T-helper 22 cell (primary cell): ENCODE measurements around the gene PGM2.

Experiments used
- DNase-seq: peaks from one replicate; pipeline ENCODE4 v3.0.0-alpha.2; 2020; ENCODE audit warnings: low read depth

PGM2 gene

DNA sequence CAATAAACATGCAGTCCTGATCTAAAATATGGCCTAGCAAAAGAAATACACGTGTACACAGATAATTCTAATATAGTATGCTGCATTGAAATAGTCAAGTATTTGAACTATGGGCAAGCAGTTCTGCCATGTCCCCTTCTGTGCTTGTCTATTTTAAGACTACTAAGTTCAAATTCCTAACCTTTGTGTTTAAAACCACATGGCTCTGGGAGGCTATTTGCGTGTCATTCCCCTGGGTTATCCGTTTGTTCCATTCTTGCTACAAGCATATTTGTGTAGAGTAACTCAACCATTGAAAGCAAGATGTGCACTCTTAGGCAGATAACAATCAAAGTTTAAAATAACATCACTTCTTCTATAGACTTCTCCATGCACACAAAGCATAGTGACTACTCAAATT is 39.0 kb downstream of the PGM2 start:
- DNase-seq, result no peak

DNA sequence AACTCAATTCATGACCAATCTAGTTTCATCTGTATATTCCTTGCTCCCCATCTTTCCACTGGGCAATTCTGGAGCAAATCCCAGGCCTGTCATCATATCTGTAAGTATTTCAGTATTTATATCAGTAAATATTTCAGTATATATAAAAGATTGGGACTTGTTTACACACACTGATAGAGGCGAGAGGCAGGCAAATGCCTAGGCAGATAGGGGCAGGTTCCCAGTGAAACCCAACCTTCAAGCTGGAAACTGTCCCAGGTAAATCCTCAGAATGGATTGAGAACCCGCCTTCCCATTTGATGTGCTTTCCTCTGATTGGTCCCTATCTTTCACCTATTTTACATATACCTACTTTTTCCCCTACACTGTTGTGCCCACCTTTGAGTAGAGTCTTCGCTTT is 40.6 kb downstream of the PGM2 start:
- no peak for DNase-seq

- no peak for DNase-seq
These were observed 41.8 kb downstream of the PGM2 start for GRCh38 chr4:37868238-37868637.

- DNase-seq, result no peak
These were observed 46.0 kb downstream of the PGM2 start for GRCh38 chr4:37872310-37872988.

DNA sequence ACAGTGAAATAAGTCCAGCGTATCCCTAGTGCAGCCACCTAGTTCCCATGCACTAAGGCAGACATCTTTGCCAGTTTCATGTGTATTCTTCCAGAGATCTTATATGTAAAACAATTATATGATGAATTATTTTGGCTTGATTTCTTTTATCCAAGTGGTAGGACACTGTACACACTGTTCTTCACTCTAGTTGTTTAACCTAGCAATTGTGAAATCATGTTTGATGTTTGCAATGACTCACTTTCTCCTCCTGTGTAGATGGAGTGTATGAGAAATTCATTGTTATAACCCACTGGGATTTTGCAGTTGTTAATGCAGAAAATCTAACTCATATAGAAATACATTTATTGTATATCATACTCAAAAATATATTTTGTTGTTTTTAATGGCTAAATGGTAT is 46.9 kb downstream of the PGM2 start:
- no peak for DNase-seq

DNA sequence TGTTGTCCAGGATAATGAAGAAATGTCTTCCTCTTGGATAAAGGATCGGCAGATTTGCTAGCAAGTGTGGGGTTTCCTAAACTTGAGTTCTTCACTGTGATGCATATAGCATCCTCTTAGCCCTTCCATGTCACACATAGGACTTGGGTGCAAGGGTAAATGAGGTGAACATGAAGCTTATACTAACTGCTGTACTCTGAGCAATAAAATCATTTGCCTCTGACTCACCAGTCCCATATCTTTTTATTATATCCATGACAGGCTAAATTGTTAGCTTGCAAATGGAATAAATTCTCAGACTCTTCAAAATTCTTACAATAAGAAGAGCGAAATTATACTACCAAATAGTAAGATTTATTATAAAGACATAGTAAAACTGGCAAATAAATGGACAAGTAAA is 49.7 kb downstream of the PGM2 start:
- DNase-seq, result no peak

DNA sequence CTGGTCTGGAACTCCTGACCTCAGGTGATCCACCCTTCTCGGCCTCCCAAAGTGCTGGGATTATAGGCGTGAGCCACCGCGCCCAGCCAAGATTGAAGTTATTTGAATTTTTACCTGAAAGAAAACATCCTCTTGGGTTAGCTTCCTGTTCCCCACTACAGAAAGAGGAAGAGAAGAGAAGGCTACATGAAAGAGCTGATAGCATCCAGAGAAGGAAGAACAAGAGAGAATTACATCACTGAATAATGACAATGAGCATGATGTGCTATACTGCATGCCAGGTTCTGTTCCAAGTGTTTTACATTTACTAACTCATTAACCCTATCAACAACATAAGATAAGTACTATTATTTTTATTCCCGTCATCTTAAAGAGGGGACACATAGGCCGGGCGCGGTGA is 52.9 kb downstream of the PGM2 start:
- DNase-seq, result no peak

- no peak for DNase-seq
These were observed 55.3 kb downstream of the PGM2 start for GRCh38 chr4:37881811-37882210.

- DNase-seq, result no peak
These were observed 56.3 kb downstream of the PGM2 start for GRCh38 chr4:37882665-37883296.

GRCh38 chr4:37884855-37885487 is 58.5 kb downstream of the PGM2 start:
- no peak for DNase-seq

DNA sequence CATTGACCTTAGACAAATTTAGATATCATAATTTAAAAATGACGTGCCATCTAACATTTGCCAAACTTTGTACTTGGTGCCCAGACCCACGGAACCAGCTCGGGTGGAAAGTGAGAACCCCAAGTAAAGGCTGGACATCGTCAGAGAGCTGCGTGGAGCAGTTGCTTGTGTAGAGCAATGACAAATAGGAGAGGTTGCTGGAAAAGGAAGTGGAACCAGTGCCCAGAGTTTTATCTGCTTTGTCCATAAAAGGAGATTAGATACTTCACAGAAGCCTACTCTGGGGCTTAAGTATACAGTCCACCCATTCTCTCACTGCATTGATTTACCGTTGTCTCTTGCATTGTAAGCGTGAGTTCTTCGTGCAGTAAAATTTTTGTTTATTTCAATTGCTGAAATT is 59.0 kb downstream of the PGM2 start:
- no peak for DNase-seq

- DNase-seq, result peak; percentile 0
These were observed 63.6 kb downstream of the PGM2 start for GRCh38 chr4:37889849-37890800.

DNA sequence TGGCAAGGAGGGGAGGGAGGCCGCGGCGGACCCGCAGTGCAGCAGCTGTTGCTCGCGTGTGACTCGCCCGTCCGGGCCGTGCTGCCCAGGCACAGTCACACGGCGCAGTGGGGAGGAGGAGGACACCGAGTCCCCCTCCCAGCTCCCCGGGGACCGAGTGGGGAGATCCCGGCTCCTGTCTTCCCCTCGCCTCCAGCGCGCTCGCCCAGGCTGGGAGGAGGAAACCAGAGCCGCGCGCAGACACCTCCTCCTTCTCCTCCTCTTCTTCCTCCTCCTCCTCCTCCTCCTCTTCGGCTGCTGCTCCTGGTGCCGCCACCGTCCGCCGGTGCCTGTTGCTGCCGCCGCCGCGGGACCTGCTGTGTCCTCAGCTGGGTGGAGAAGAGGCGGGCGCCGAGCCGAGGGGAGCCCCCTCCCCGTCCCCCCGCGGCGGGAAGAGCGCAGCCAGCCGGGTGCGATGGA is 64.3 kb downstream of the PGM2 start, which contains the start of gene TBC1D1:
Gene TBC1D1, plus strand, starts transcription at position 284 of the 459 bp plus-strand sequence. CDS start 11,012 bp downstream, outside the sequence.
- DNase-seq, result peak; percentile 5

DNA sequence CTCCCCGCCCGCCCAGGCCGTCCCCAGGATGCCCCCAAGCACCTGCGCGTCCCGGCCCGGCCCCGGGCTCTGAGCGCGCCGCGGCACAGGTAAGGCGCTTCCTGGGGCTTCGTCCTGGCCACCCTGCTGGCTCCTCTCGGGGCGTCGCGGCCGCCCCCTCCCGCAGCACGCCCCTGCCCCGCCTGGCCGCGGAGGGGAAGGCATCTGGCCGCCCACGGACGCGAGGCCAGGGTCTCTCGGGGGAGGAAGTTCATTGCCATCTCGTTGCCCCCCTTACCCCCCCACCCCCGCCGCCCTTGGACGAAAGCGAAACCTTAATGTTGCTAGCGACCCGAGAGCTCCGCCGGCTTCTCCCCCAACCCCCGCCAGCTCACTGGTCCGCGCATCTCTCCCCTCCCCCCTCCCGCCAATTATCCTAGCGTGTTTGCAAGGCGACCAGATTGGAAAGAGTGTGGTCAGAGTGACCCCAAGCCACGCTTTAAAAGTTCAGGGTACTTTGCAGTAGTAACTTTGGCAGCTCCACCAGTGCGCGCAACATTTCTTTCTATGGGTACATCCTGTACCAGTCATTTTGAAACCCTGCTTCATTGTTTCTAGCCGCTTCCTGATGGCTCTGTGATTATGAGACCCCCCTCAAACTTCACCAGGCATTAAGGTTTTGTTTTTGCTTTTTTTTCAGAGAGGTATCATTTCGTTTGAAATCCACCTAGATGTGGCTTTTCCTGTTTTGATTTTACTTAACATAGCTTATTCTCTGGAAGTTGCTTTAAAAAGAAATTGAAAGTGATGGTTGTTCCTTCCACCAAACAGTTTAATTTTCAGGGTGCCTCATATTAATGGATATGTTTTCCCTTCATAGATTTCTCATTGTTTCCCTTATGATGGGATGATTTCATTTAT is 65.0 kb downstream of the PGM2 start:
- DNase-seq, result peak; percentile 32

DNA sequence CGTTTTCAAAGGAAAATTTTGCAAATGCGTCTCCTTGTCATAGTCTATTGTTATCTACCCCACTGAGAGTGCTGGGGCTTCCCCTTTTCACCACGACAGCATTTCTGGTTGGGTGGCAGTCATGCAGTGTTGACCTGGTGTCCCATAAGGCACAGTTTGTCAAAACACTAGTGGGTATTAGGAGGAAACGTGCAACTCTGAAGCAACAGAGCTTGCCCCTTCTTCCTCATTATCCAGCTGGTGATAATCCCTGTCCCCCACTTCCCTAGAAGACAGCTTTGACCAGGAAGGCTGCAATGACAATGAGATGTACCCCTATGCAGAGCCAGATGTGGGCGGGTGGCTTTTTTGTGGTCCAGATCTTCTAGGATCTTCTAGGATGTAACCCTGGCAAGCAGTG is 66.2 kb downstream of the PGM2 start:
- DNase-seq, result peak; percentile 11

GRCh38 chr4:37893164-37893563 is 66.7 kb downstream of the PGM2 start:
- no peak for DNase-seq

DNA sequence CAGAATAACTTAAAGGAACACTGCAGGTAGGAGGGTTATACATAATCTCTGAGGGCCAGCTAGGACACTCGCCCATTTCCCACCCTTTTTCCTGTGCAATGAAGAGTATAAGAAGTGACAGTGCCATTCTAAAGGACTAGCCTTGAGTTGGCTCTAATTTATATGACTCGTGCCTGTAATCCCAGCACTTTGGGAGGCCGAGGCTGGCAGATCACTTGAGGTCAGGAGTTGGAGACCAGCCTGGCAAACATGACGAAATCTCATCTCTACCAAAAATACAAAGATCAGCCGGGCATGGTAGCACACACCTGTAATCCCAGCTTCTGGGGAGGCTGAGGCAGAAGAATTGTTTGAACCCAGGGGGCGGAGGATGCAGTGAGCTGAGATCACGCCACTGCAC is 68.8 kb downstream of the PGM2 start:
- no peak for DNase-seq

- no peak for DNase-seq
These were observed 69.8 kb downstream of the PGM2 start for GRCh38 chr4:37896206-37896860.

DNA sequence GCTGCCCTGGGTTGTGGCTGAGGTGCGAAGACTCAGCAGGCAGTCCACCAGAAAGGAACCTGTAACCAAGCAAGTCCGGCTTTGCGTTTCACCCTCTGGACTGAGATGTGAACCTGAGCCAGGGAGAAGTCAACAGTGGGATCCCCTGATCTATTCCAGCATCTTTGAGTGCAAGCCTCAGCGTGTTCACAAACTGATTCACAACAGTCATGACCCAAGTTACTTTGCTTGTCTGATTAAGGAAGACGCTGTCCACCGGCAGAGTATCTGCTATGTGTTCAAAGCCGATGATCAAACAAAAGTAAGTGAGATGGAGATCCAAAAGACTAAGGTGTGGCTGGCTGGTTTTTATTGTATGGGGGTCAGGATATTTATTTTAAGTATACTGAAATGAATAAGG is 75.7 kb downstream of the PGM2 start:
- no peak for DNase-seq
